GM18502 (cell line): ENCODE results near the gene CCDC71.

ENCODE experiments used
- ATAC-seq: cut with Tn5 transposase; IDR thresholded peaks from one replicate; pipeline ENCODE4 v1.9.1; 2021; ENCODE audit warnings: mild to moderate bottlenecking; ENCODE audit not compliant: unreplicated experiment, poor library complexity

CCDC71 gene

DNA sequence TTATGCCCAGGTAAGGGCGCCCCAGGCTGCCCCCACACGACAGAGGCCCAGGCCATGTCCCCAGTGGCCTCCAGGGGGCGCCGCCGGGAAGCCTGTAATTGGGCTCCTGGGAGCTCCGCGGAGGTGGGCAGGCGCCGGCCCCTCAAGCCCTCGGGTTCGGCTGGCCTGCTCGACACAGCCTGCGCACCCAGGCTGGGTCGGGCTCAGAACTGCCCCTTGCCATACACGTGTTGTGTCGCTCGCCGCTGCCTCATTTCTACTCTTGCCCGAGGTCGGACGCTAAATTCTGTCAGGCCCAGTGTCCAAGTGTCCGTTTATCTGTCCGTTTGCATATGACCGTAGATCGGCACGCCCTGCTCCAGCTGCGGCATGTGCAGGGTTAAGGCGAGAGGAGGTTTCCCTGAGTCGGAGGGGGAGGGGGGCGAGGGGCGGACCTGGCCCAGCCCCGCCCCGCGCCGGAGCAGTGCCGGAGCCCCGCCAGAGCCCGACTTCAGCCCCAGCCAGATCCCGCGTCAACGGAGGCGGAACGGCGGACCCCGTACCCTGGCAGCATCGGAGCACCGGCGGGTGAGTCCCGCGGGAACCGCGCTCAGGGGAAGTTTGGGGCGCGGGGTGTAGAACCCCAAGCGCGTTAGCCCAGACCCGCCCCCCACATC, 5.1 kb upstream of the CCDC71 start, which contains the start of gene KLHDC8B:
KLHDC8B (plus strand) TSS at position 480 of the 656 bp plus-strand sequence. CDS start 1,172 bp downstream, outside the sequence.
- ATAC-seq, result peak; percentile 78

DNA sequence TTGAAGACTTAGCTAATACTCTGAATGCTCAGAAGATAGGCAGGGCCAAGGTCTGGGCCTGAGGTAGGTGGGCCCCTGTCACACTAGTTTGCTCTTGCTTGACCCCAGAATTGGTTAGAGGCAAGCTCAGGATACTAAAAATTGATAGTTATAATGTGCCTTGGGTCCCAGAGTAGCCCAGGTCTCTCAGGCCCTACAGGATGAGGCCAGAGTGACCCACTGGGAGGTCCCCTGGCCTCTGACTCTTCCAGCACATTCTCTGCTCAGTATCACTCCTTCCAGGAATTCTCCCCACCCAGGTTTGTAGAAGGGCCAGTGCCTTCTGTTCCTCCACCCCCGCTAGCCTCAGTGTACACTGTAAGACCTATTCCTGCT, 4.6 kb upstream of the CCDC71 start:
- no peak for ATAC-seq

DNA sequence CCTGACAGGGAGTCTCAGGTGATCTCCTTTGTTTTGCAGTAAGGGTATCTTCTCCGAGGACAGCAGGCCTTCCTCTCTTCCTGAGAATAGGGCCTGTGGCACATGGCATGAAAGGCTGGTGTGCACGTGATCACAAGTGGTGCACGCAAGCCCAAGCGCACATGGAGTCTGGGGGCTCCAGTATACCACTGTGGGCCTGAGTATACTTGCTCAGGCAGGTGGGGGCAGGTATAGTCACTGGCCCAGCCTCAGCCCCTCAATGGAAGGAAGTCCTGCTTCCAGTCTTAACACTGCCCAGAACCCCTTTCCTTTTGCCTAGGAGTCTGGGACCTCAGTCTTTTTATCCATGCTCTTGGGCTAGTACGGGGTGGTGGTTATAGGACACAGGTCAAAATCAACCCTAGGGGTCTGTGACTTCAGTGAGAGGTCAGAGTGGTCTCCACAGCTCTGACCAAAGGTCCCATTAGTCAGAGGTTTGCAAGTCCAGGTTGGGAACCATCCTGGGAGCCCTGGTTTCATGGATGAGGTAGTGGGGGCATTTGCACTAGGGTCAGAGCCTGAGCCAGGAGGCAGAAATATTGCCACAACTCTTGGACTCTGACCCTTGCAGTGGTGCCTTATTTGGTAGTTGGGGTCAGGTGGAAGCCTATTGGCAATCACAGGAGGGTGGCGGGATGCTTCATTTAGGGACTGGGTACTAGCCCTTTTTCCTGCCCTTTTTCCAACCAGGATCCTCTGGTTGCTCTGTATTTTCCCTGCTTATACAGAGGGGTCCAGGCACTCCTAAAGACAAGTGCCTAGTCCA, 823 bp upstream of the CCDC71 start:
- ATAC-seq, result no peak

DNA sequence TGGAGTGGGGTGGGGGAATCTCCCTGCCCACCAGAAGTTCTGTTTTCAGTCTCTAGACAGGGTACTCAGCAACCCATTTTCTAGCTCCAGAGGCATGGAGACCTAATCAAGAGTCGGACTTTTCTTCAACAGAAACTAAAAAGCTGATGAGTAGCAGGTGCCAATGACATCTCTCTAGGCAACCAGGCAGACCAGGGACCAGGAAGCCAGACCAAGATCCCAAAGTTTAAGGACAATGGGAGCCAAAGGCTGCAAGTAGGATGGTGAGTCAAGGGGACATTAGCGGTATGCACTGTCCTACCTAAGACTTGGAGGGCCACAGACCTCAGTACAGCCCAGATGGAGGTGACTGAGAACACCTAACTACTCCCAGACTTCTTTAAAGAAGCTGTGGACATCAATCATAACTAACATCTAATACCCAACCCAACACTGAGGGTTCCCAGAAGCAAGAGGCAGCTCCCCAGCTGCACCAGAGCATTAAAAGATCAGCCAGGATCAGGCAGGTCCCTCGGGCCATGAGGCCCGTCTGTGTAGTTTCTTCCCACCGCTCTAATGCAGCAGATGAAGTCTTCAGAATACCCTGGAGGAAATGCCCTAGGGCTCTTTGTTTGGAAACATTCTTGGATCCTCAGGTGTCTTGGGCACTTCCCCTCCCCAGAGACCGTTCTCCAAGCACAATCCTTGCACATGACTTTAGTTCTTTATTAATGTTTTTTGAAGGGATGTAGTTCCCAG, 979 bp downstream of the CCDC71 start:
- no peak for ATAC-seq

DNA sequence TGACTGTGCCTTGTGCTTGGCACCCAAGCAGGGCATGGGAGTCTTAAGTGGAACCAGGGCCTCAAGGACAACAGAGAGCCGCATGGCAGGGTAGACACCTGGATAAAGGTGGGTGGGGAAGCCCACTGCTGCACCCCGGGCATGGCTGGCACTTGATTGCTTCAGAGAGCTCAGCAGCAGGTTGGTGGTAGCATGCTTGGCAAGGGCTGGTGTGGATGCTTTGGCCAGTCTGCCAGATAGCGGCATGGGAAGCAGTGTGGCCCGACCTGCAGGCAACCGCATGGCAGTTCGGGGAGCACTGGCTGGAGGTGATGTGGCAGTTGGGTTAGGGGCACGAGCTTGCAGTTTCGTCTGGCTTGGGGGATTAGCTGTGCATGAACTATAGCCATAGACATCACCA, 2.5 kb downstream of the CCDC71 start:
- no peak for ATAC-seq

DNA sequence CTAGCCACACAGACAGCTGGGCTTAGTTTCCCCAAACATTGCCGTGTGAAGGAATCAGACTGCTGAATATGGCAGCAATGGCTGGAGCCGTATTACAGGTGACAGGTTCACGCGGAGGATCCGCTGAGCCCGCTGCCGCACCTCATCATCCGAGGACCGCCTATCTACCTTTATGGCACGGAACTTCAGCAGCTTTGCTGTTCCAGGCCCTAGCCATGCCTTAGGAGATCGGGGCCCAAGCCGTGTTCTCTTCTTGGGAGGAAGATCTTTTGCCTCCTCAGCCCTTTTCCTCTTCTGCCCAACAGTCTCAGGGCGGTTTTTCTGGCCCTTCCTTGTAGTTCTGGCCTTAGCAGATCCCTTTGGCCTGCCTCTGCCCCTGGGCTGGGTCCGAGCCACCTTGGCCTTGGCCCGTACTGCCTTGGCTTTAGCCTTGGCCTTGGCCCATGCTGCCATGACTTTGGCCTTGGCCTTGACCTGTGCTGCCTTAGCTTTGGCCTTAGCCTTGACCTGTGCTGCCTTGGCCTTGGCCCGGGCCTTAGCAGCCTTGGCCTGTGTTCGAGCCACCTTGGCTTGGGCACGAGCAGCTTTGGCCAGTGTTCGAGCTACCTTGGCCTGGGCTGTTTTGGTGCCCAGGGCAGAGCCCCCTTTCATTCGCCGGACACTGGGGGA, 3.2 kb downstream of the CCDC71 start:
- no peak for ATAC-seq

DNA sequence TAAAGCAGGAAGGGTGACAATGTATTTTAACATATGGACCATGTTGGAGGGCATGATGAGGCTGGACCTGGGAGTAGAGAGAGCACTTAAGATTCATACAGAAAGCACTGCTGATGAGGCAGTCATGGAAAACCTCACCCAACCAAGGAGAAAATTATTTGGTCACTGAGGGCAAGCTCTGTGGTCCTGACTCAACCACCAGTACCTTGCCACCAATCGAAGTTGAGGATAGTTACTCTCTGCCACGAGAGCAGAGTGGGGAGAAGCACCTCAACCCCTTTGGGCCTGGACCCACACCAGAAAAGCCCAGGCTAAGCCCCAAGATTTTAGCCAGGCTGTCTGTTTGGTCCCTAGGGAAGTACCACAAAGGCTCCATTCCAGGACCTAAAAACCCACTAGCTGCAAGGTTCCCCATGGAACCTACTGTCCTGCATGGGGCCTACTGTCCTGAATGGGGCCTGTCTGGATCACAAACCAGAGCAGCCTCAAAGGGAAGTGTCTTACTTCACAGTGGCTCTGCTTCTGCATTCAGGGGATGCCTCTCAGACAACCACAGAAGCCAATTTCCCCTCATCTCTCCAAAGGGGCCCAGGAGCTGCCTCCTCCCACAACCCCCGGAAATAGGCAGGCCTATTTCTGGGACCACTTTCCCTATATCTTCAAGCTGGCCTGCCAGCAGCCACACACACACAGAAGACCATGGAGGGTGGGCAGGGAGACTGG, 4.2 kb downstream of the CCDC71 start:
- ATAC-seq, result no peak

DNA sequence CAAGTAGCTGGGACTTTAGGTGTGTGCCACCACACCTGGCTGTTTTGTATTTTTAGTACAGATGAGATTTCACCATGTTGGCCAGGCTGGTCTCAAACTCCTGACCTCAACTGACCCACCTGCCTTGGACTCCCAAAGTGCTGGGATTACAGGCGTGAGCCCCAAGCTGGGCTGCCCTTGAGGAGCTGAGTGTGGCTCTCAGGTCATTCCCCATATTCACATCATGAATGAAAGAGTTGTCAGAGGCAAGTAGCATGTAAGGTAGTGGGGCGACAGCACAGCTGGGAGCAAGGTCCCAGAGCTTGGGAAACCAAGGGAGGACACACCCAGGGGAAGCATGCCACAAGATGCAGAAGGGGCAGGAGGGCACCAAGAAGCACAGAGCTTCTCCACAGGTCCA, 4.9 kb downstream of the CCDC71 start:
- ATAC-seq, result no peak

DNA sequence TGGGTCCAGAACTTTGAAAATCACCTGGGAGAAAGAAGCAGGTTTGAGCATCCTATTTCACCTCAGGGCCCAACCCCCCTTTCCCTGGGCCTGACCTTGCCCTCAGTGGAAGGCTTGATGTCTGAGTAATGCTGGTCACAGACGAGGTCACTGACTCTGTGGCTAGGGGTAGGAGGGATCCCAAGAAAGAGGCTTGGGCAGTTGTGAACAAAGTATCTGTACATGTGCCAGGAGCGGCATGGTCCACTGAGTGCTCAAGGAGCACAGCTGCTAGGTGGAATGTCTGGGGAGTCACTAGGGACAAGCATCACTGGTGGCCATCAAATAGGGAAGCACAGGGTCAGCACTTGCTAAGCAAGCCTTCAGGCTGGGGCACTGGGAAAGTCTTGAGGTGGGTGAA, 7.3 kb downstream of the CCDC71 start:
- ATAC-seq, result no peak

DNA sequence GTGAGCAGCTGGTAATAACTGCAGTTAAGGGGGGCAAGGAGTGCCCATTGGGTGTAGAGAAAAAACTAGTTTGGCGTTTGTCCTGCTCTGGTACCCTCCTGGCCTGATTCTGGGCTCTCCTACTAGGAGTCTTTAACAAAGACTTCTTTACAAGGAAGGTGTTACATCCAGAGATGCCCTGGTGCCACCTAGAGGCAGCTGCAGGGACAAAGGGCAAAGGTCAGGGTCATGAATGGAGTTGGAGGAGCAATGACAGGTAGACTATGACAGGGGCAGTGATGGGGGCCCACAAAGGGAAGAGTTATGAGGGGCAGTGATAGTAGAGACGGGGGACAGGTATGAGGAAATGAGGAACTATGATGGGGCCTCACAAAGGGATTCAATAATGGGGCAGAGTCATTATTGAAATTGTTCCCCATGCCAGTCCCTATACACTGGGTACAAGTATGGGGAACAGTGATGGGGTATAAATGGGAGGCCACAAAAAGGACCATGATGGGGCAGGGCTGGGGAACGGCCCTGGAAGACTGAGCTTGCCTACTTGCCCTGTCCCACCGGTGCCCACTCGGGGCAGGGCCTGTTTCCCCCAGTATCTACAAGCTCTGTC, 7.9 kb downstream of the CCDC71 start:
- no peak for ATAC-seq

DNA sequence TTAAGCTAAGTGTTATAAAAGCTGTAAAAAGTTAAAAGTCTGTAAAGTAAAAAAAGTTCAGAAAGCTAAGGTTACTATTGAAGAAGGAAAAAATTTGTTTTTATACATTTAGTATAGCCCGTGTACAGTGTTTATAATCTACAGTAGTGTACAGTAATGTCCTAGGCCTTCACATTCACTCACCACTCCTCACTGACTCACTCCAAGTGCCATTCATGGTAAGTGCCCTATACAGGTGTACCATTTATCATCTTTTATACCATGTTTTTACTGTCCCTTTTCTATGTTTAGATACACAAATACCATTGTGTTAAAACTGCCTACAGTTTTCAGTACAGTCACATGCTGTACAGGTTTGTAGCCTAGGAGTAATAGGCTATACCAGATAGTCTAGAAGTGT, 8.8 kb downstream of the CCDC71 start:
- no peak for ATAC-seq

DNA sequence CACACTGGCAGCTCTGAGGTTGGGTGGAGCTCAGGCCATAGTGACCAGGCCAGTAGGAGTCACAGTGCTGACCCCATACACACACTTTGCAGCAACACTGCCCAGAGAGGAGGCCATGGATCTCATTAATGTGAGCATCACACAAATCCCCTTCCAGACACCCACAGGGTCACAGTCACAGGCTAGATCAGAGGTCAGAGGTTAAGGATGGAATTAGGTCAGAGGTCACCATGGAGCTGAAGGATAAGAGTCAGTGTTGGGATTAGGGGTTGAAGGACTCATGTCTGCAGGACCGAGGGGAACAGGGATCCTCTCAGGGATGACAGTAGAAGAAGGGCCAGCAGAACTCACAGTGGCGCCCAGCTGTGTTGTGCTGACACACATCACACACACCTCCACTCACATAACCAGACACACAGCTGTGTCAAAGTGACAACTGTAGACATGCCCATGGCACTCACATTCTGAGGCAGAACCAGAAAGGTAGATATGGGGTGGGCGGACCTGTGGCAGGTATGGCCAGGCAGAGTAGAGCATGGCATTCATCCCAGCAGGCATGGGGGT, 12.7 kb downstream of the CCDC71 start:
- no peak for ATAC-seq

DNA sequence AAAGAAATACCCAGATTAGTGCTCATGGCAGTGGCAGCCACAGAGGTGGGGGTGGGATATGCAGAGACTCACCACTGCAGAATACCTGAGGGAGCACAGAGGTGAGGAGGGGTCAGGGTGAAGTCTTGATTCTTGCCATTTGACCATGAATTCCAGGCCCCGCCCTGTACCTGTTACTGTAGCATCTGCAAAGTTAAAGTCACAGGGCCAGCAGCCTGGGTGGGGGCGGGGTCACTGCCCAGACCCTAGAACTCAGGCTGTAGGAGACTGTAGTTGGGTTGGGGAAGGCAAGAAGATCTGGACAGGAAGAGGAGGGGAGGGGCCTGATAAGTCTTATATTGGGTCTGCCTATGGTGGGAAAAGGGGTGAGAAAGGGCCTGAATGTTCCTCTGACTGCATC, 14.5 kb downstream of the CCDC71 start:
- no peak for ATAC-seq

DNA sequence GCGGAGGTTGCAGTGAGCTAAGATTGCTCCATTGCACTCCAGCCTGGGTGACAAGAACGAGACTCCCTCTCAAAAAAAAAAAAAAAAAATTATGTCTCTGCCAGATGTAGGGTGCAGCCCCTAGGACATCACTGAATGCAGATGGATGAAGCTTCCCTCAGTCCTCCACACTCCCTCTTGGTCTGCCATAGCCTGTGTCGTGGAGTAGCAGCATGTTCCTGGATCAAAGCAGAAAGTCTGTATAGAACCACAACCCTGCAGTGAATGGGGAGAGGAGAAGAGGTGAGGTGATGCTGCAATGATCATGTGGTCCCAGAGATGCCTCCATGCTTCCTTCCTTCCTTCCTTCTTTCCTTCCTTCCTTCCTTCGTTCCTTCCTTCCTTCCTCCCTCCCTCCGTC, 18.0 kb downstream of the CCDC71 start:
- ATAC-seq, result no peak

DNA sequence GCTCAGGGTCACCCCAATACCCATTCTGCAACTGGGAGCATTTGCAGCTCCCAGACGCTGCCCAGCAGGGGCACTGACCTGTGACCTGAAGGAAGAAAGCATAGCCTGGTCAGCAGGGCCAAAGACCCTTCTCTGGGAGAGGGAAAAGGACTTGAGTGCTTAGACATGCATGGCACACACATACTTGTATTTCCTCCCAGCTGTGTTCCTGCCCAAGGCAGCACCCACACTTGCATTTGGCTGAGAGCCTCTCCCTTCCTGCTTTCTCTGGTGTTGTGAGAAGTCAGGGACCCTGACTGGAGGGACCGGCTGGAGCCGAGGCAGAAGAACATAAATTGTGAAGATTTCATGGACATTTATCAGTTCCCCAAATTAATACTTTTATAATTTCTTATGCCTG, 26.1 kb downstream of the CCDC71 start:
- ATAC-seq, result no peak

DNA sequence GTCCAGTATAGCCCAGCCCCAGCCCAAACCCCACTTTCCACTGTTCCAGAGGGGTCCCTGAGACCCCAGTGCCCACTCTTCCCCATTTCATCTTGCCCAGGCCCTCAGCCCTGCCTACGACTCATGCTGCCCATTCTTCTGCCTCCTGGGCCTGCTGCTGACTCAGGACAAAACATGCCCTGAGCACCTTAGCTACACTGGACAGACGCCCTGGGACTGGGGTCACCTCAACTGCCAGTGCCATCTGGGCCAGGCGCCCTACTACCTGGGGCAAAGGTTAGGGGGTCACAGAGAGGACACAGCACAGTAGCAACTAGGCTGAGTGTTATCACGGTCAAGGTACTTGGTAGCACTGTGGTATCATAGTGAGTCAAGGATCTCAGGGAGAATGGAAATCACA, 30.6 kb downstream of the CCDC71 start:
- no peak for ATAC-seq

DNA sequence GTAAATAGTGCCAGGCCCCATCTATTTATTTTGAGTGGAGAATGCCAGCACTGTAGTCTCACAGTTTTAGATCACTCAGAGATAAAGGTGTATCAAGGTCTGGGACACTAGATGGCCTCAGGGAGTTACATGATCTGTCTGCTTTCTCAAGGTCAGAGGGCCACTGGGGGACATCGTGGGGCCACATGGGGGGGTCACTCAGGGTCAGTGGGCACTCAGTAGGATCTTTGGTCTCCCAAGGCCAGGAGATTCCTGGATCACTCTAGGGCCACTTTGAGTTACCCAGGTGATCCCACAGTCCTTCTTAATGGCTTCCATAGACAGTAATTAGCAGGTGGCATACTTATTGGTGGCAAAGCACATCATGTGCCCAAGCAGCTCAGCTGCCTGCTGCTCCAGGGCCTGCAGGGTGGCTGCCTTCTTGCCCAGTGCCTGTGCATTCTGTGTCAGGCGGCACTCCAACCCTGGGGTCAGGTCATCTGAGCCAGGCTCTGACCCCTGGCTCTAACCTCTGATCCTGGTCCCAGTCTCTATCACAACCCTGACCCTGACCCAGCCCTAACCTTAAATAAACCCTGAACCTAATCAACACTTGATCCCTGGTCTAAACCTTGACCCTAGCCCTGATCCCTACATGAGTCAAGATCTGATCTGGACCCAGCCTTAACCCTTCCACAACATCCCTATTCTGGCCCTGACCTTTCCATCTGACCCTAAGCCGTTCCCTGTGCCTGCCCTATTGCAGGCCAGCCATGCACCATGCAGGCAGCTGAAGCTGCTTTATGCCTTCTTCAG, 31.5 kb downstream of the CCDC71 start:
- ATAC-seq, result no peak

DNA sequence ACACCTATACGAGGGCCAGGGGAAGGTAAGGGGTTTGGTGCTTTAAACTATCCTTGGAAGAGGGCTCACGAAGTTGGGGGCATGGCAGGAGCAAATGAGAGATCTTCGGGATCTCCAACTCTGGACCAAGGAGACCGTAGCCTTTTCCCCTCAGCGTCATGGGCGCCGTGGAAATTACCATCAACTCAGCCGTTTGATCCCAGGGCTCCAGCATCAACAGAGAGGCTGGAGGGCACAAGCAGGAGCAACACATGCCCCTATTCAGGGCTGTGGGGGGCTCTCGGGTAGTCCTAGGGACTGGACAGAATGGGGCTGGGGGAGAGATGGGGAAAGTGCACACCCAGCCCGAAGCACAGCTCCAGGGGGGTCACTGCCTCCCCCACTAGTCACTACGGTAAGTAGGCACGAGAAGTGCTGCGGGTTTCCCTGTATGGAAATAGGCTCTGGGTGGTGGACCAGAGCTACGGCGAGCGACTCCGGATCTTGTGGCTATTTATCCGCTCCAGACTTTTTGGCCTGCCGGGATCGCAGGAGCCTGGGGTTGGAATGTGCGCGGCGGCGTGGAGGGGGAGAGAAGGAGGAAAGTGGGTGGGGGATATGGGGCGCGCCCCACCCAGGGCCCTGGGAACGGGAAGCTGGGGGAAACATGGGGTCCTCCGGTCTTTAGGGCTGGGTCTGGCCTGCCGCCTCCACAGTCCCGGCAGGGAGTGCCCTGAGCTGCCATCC, 32.7 kb downstream of the CCDC71 start:
- ATAC-seq, result no peak
